GM12878 (cell line): ENCODE measurements around the gene ORC4. TPM values are rescaled to one million over a fixed set of nuclear protein-coding genes. Genes with fewer than 3 reads are reported as not detected.

Source experiments
- NRF1 ChIP-seq: conservative IDR thresholded peaks from 2 replicates; pipeline ENCODE4 v1.6.1; 2011; ENCODE audit warnings: mild to moderate bottlenecking, low read depth, low read length, improper control_type of control experiment
- PAX5 ChIP-seq: IDR thresholded peaks from 2 replicates; pipeline ENCODE4 v1.6.1; 2011; ENCODE audit warnings: low read depth, low read length, borderline replicate concordance
- PAX8 ChIP-seq: fragments of 450-650 bp; IDR thresholded peaks from 2 replicates; pipeline ENCODE4 v1.6.1; 2017; ENCODE audit warnings: mild to moderate bottlenecking, moderate library complexity
- POLR2AphosphoS5 ChIP-seq: IDR thresholded peaks from 2 replicates; pipeline ENCODE4 v1.6.1; 2011; ENCODE audit warnings: mild to moderate bottlenecking, low read length, inconsistent platforms
- POU2F2 ChIP-seq: IDR thresholded peaks from 3 replicates; pipeline ENCODE4 v1.6.1; 2011; ENCODE audit warnings: low read depth, mild to moderate bottlenecking, low read length, borderline replicate concordance
- TCF12 ChIP-seq: IDR thresholded peaks from 2 replicates; pipeline ENCODE4 v1.6.1; 2011; ENCODE audit warnings: low read depth, mild to moderate bottlenecking, low read length
- polyA plus RNA-seq, 11 experiments: library from polyadenylated mRNA; depleted of rRNA in 4 of 11; unstranded in 6 of 11; stranded (reverse) in 5 of 11; fragments of >200 nt; fragmentation: Nextera tagmentation in 4 of 11; fragmentation: Illumina TruSeq in 1 of 11; extraction: Ambion mirVana in 4 of 11; extraction: Trizol in 1 of 11; gene quantifications; 1 replicate in 1 of 11; 2 replicates in 10 of 11; pipeline versions ENCODE4 v1.2.1 to v1.2.3, GENCODE V29; 2011 to 2016; ENCODE audit warnings: inconsistent platforms in 2 of 11, missing spikeins in 2 of 11, low read depth in 1 of 11
- total RNA-seq, 4 experiments: library from RNA; depleted of rRNA in 3 of 4; stranded (reverse); fragments of >200 nt in 3 of 4; fragmentation: Illumina TruSeq in 1 of 4; extraction: Trizol in 1 of 4; gene quantifications; 2 replicates each; pipeline versions ENCODE4 v1.2.1 to v1.2.3, GENCODE V29; 2013 to 2021
- TF ChIP-seq, protein P1 (sequence below), 3 experiments: IDR thresholded peaks in 2 of 3; conservative IDR thresholded peaks in 1 of 3; 2 replicates each; pipeline ENCODE4 v1.5.1; 2011; ENCODE audit warnings: low read depth in 3 of 3, low read length in 3 of 3, mild to moderate bottlenecking in 3 of 3, control low read depth in 2 of 3, moderate library complexity in 2 of 3, inconsistent platforms in 1 of 3, mixed read lengths in 1 of 3; ENCODE audit not compliant: control insufficient read depth in 2 of 3, insufficient read depth in 1 of 3; ENCODE audit errors: extremely low read depth in 1 of 3
- TF ChIP-seq, protein P2 (sequence below): IDR thresholded peaks from 2 replicates; pipeline ENCODE4 v1.6.1; 2011; ENCODE audit warnings: borderline replicate concordance, low read depth, mild to moderate bottlenecking, moderate library complexity, mixed read lengths, low read length; ENCODE audit not compliant: insufficient read depth; ENCODE audit errors: extremely low read length
- TF ChIP-seq, protein P3 (sequence below): fragments of 450-650 bp; IDR thresholded peaks from 2 replicates; pipeline ENCODE4 v1.6.1; 2017; ENCODE audit warnings: low read depth, mild to moderate bottlenecking, moderate library complexity

The ORC4 gene
- total and polyA plus RNA-seq, 10 of the 15 experiments (the other 5 are each of a cell fraction or from before 2014, with no cell fraction given) = 25.7 to 71.3 (median 52.1) TPM

DNA sequence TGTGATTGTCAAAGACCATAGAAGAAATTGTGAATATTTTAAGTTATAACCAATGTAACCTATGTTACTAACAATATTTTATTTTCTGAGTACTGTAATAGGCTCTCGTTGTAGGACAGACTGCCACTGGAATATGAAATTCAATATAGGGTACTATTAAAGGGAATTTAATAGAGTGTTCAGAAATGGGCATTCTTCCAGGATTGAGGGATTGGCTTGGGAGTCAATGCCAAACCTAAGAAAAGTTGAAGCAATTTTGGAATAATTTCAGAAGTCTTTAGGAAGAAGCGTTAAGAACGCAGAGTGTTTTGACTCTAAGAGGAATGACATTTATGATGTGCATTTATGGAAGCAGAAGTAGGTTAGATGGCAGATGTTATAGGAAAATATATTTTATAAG, 96.7 kb downstream of the ORC4 start (continued):
- TF ChIP-seq PAX8 (no peak), PAX5 (no peak), NRF1 (no peak), POU2F2 (no peak), POLR2AphosphoS5 (no peak), TCF12 (no peak)
- TF ChIP-seq, protein P1, sequence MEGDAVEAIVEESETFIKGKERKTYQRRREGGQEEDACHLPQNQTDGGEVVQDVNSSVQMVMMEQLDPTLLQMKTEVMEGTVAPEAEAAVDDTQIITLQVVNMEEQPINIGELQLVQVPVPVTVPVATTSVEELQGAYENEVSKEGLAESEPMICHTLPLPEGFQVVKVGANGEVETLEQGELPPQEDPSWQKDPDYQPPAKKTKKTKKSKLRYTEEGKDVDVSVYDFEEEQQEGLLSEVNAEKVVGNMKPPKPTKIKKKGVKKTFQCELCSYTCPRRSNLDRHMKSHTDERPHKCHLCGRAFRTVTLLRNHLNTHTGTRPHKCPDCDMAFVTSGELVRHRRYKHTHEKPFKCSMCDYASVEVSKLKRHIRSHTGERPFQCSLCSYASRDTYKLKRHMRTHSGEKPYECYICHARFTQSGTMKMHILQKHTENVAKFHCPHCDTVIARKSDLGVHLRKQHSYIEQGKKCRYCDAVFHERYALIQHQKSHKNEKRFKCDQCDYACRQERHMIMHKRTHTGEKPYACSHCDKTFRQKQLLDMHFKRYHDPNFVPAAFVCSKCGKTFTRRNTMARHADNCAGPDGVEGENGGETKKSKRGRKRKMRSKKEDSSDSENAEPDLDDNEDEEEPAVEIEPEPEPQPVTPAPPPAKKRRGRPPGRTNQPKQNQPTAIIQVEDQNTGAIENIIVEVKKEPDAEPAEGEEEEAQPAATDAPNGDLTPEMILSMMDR (IDR thresholded peaks at IDR 0.05 in 2 of 3, conservative IDR thresholded peaks at IDR 0.05 in 1 of 3; ENCODE audit: control insufficient read depth in 2 of 3, extremely low read depth in 1 of 3, insufficient read depth in 1 of 3, low read depth in 3 of 3, low read length in 3 of 3) = no peak
- TF ChIP-seq, protein P2, sequence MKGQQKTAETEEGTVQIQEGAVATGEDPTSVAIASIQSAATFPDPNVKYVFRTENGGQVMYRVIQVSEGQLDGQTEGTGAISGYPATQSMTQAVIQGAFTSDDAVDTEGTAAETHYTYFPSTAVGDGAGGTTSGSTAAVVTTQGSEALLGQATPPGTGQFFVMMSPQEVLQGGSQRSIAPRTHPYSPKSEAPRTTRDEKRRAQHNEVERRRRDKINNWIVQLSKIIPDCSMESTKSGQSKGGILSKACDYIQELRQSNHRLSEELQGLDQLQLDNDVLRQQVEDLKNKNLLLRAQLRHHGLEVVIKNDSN = no peak
- TF ChIP-seq, protein P3, sequence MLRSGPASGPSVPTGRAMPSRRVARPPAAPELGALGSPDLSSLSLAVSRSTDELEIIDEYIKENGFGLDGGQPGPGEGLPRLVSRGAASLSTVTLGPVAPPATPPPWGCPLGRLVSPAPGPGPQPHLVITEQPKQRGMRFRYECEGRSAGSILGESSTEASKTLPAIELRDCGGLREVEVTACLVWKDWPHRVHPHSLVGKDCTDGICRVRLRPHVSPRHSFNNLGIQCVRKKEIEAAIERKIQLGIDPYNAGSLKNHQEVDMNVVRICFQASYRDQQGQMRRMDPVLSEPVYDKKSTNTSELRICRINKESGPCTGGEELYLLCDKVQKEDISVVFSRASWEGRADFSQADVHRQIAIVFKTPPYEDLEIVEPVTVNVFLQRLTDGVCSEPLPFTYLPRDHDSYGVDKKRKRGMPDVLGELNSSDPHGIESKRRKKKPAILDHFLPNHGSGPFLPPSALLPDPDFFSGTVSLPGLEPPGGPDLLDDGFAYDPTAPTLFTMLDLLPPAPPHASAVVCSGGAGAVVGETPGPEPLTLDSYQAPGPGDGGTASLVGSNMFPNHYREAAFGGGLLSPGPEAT = no peak
